KG1 (cell line): ENCODE measurements around the gene RGMA.

ENCODE experiments used
- DNase-seq: peaks from one replicate; lab custom pipeline; 2025; lab: John Stamatoyannopoulos, UW

The RGMA gene

GRCh38 chr15:93012786-93013185 lies 76.2 kb downstream of the RGMA start:
- DNase-seq = no peak

- DNase-seq = no peak
These were observed 81.0 kb downstream of the RGMA start for GRCh38 chr15:93007994-93008393.

- no peak for DNase-seq
These were observed 83.9 kb downstream of the RGMA start for GRCh38 chr15:93005133-93005532.

GRCh38 chr15:93001881-93002280 lies 87.1 kb downstream of the RGMA start:
- no peak for DNase-seq

GRCh38 chr15:93001156-93001555 lies 87.9 kb downstream of the RGMA start:
- no peak for DNase-seq

- DNase-seq = no peak
These were observed 91.2 kb downstream of the RGMA start for GRCh38 chr15:92997821-92998220.

- no peak for DNase-seq
These were observed 96.3 kb downstream of the RGMA start for GRCh38 chr15:92992720-92993119.

- DNase-seq = no peak
These were observed 99.0 kb downstream of the RGMA start for GRCh38 chr15:92990031-92990430.

- DNase-seq = no peak
These were observed 99.5 kb downstream of the RGMA start for GRCh38 chr15:92989470-92989869.
